IPS-20b (cell line): ENCODE data around the gene AKNA.
"Not testable (repeated sequence)": the region's sequence is repeated elsewhere in the genome, so short reads cannot be mapped to it uniquely, and the experiment has no call there.

Experiments
- H3K27ac ChIP-seq: one replicate; pipeline ENCODE4 v1.5.1; 2013; ENCODE audit warnings: low read length
- H3K27me3 ChIP-seq: 2 replicates; pipeline ENCODE4 v1.6.1; 2013; ENCODE audit warnings: mild to moderate bottlenecking, low read length, inconsistent platforms; ENCODE audit not compliant: insufficient read depth
- H3K36me3 ChIP-seq: 2 replicates; pipeline ENCODE4 v1.6.1; 2013; ENCODE audit warnings: low read depth, mild to moderate bottlenecking, inconsistent platforms, low read length, moderate library complexity; ENCODE audit not compliant: insufficient read depth
- H3K4me1 ChIP-seq: 2 replicates; pipeline ENCODE4 v1.6.1; 2013; ENCODE audit warnings: mild to moderate bottlenecking, control low read depth, inconsistent platforms, low read length, moderate library complexity; ENCODE audit not compliant: insufficient read depth
- H3K4me3 ChIP-seq: 2 replicates; pipeline ENCODE4 v1.5.1; 2013; ENCODE audit warnings: mild to moderate bottlenecking, low read length, inconsistent platforms
- H3K9ac ChIP-seq: 2 replicates; pipeline ENCODE4 v1.6.1; 2013; ENCODE audit warnings: low read depth, mild to moderate bottlenecking, inconsistent platforms, low read length, moderate library complexity
- H3K9me3 ChIP-seq: 2 replicates; pipeline ENCODE4 v1.6.1; 2013; ENCODE audit warnings: mild to moderate bottlenecking, low read depth, low read length, inconsistent platforms; ENCODE audit not compliant: insufficient read depth

The AKNA gene

GRCh38 chr9:114341152-114341830 is 46.5 kb downstream of the AKNA start:
- H3K27me3 ChIP-seq, result no peaks in the 10 kb centered on the region
- H3K36me3 ChIP-seq, result peaks cover 76% of the 10 kb centered on the region
- H3K27ac ChIP-seq, result no peak overlapping the region
- no peaks in the 10 kb centered on the region for H3K9me3 ChIP-seq
- no peaks in the 10 kb centered on the region for H3K4me1 ChIP-seq
- H3K9ac ChIP-seq, result no peak overlapping the region
- no peak overlapping the region for H3K4me3 ChIP-seq

GRCh38 chr9:114339130-114339908 is 48.5 kb downstream of the AKNA start:
- Histone ChIP-seq H3K36me3 (peaks cover 60% of the 10 kb centered on the region), H3K4me3 (no peak overlapping the region), H3K9ac (no peak overlapping the region), H3K27me3 (no peaks in the 10 kb centered on the region), H3K9me3 (no peaks in the 10 kb centered on the region), H3K4me1 (no peaks in the 10 kb centered on the region), H3K27ac (no peak overlapping the region)

- Histone ChIP-seq H3K27ac (no peak overlapping the region), H3K9ac (no peak overlapping the region), H3K9me3 (no peaks in the 10 kb centered on the region), H3K27me3 (no peaks in the 10 kb centered on the region), H3K4me3 (no peak overlapping the region), H3K36me3 (peaks cover 49% of the 10 kb centered on the region), H3K4me1 (no peaks in the 10 kb centered on the region)
These were observed 49.6 kb downstream of the AKNA start for GRCh38 chr9:114338187-114338586.

GRCh38 chr9:114336699-114337395 is 50.9 kb downstream of the AKNA start:
- Histone ChIP-seq H3K4me1 (no peaks in the 10 kb centered on the region), H3K27me3 (no peaks in the 10 kb centered on the region), H3K36me3 (peaks cover 42% of the 10 kb centered on the region), H3K9ac (no peak overlapping the region), H3K27ac (no peak overlapping the region), H3K4me3 (no peak overlapping the region), H3K9me3 (no peaks in the 10 kb centered on the region)

GRCh38 chr9:114336157-114336556 is 51.6 kb downstream of the AKNA start:
- Histone ChIP-seq H3K9ac (no peak overlapping the region), H3K36me3 (peaks cover 35% of the 10 kb centered on the region), H3K27ac (no peak overlapping the region), H3K4me3 (no peak overlapping the region), H3K9me3 (no peaks in the 10 kb centered on the region), H3K4me1 (no peaks in the 10 kb centered on the region), H3K27me3 (no peaks in the 10 kb centered on the region)

DNA sequence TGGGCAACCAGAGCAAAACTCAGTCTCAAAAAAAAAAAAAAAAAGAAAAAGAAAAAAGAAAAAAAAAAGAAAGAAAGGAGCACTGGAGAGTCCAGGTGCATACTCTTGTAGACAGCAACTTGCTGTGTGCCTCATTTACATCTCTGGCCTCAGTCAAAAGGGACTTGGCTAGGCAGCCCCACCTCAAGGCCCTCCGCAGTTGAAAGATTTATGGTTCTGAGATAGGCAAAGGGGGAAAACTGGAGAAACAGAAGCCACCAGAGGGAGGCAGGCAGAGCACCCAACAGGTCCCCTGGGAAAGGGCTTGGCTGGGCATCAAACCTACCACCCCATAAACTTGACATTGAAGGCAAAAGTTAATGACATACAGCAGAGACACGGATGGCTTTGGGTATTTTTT is 52.0 kb downstream of the AKNA start:
- H3K9me3 ChIP-seq, result no peaks in the 10 kb centered on the region
- peaks cover 31% of the 10 kb centered on the region for H3K36me3 ChIP-seq
- no peak overlapping the region for H3K9ac ChIP-seq
- H3K27me3 ChIP-seq, result no peaks in the 10 kb centered on the region
- H3K4me1 ChIP-seq, result no peaks in the 10 kb centered on the region
- no peak overlapping the region for H3K4me3 ChIP-seq
- no peak overlapping the region for H3K27ac ChIP-seq

DNA sequence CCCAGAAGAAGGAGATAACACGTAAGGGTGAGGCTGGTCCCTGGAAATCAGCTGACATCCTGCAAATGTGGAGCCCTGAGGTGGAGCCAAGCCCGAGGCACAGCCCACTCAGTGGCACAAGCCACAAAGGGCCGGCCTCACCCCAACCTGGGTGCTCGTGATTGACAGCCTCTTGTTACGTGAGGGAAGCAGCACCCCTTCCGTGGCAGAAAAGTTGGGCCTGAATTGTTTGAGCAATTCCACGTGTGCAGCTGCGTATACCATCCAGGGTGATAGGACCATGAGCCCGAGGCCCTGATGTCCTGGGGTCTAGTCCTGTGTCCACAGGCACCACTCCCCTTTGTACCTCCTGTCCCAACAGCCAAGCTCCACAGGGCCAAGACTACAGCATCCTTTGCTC is 53.3 kb downstream of the AKNA start:
- H3K27ac ChIP-seq, result no peak overlapping the region
- H3K4me3 ChIP-seq, result no peak overlapping the region
- no peak overlapping the region for H3K9ac ChIP-seq
- peaks cover 20% of the 10 kb centered on the region for H3K36me3 ChIP-seq
- no peaks in the 10 kb centered on the region for H3K27me3 ChIP-seq
- H3K9me3 ChIP-seq, result no peaks in the 10 kb centered on the region
- no peaks in the 10 kb centered on the region for H3K4me1 ChIP-seq

DNA sequence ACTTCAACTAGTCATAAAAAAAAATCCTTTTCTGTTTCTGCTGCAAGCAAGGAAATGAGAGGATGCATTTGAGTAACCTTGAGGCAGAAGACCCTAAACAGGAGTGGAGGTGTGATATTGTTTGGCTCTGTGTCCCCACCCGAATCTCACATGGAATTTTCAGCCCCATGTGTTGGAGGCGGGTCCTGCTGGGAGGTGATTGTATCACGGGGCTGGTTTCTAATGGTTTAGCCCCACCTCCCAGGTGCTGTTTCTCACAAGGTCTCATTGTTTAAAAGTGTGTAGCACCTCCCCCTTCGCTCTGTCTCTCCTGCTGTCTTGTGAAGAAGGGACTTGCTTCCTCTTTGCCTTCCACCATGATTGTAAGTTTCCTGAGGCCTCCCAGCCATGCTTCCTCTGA is 54.1 kb downstream of the AKNA start:
- not testable (repeated sequence) for H3K27ac ChIP-seq, H3K4me3 ChIP-seq, H3K27me3 ChIP-seq, H3K4me1 ChIP-seq, H3K9me3 ChIP-seq, H3K9ac ChIP-seq
- H3K36me3 ChIP-seq, result peaks cover 15% of the 10 kb centered on the region

DNA sequence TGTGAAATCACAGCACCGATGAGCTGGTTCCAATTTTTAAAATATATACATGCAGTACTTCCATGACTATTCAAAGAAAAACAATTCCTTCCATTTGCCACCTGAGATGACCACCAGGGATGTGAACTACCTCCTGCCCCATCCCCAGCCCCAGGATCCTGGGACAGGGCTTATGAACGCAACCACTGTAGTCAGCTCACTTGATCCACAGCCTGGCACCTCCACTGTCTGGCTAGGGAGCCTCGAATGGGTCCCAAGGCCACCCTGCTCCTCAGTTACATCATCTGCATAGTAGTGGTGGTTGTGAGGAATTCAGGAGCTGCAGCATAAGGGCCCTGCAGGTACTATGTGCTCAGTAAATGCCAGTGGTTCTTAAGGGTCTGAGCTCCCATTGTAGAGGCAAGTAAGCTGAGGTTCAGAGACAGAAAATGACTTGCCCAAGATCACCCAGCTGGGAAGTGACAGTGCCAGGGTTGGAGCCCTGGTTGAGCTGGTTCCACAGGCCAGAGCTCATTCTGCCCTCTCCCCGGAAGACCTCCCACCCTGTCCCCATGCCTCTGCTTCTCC is 55.2 kb downstream of the AKNA start:
- not testable (repeated sequence) for H3K27me3 ChIP-seq, H3K4me3 ChIP-seq, H3K36me3 ChIP-seq, H3K9ac ChIP-seq, H3K4me1 ChIP-seq, H3K9me3 ChIP-seq, H3K27ac ChIP-seq

GRCh38 chr9:114331229-114332195 is 56.3 kb downstream of the AKNA start:
- not testable (repeated sequence) for H3K27ac ChIP-seq, H3K4me1 ChIP-seq, H3K9ac ChIP-seq, H3K4me3 ChIP-seq, H3K36me3 ChIP-seq, H3K9me3 ChIP-seq, H3K27me3 ChIP-seq

GRCh38 chr9:114330636-114331035 is 57.1 kb downstream of the AKNA start:
- Histone ChIP-seq H3K27ac (no peak overlapping the region), H3K27me3 (no peaks in the 10 kb centered on the region), H3K36me3 (no peaks in the 10 kb centered on the region), H3K4me1 (no peaks in the 10 kb centered on the region), H3K9ac (no peak overlapping the region), H3K9me3 (no peaks in the 10 kb centered on the region), H3K4me3 (no peak overlapping the region)
